GM12892 (cell line): Measurements from ENCODE around the gene SUN3.

Experiments used
- POLR2AphosphoS5 ChIP-seq: IDR thresholded peaks from 2 replicates; pipeline ENCODE4 v1.6.1; 2011; ENCODE audit warnings: low read depth, low read length, control low read depth
- TAF1 ChIP-seq: IDR thresholded peaks from 2 replicates; pipeline ENCODE4 v1.6.1; 2011; ENCODE audit warnings: low read depth, mild to moderate bottlenecking, control low read depth, low read length, borderline replicate concordance

DNA sequence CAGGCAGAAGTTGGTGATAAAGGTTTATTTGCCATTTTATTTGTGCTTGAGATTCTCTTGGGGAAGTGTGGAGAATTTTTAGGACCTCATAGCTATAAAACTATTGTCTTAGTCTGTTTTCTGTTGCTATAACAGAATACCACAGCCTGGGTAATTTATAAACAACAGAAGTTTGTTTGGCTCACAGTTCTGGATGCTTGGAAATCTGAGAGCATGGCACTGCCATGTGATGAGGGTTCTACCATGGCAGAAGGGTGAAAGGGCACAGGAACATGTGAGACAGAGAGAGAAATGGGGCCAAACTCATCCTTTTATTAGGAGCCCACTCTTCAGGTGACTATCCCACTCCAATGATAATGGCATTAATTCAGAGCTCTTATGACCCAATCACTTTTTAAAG lies 12.3 kb downstream of the SUN3 start:
- no peak for TF ChIP-seq TAF1
- no peak for TF ChIP-seq POLR2AphosphoS5
